HG03108 (cell line): ENCODE data around the gene HOXD11.

Experiments used
- ATAC-seq: cut with Tn5 transposase; IDR thresholded peaks from one replicate; pipeline ENCODE4 v1.9.1; 2021; ENCODE audit warnings: moderate library complexity; ENCODE audit not compliant: unreplicated experiment

HOXD11 gene

DNA sequence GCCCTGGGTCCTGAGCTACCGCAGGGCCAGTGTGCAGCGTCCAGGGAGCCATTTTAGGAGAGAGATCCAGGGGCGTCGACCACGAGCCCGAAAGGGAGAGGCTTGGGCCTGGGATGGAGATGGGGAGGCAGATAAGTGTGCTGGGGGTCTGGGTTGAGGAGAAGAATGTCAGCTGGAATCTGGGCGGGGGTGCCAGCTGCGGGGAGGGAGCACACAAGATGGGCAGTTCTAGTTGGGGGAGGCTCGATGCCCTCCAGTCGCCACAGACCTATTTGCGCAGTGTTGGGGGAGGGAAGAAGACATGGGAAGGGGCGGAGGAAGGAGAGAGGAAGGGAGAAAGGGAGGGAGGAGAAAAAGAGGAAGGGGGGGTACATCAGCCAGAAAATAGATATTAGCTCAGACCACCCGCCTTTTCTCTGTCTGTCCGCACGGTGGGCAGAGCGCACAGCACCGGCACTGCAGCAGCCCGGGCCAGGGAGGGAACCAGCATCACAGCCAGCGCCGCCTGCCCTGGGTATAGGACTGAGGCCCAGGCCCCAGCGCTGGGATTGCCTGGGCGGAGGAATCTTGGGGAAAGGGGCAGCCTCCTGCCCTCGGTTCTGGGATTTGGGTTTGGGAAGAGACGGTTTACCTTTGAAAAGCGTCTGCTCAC, 1.9 kb upstream of the HOXD11 start:
- no peak for ATAC-seq

DNA sequence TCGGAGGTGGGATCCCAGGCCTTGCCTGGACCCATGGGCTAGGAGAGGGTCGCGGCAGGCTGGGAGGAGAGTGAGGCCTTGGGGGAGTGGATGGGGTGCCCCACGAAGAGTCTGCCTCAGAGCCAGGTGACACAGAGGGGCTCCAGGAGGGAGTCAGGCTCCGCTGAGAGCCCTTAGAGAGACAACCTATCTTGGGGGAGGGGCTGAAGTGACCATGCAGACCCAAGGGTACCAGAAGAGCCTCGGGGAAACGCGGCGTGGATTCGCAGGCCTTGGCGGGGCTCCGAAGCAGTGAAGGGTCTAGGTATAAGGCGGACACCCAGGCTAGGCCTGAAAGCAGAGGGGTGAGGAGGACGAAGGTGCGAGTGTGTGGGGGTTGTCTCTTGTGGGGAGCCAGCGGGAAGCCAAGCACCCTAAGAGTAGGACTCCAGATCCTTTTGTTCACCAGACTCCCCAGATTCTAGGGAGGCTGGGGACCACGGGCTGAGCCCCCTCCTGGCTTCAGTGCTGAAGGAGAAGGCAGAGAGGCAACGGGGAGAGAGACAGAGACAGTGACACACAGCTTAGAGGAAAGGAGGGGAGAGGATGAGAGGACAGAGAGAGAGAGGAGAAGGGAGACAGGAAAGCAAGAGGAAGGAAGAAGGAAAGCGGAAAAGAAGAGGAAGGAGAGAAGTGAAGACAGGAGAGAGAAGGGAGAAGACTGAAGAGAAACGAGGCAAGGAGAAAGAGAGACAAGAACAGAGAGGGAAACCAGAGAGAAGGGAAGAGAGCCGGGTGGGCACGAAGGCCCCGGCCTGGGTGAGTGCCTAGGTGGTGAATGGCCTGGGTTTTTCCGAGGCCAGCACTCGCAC, 1.1 kb upstream of the HOXD11 start:
- ATAC-seq = no peak

DNA sequence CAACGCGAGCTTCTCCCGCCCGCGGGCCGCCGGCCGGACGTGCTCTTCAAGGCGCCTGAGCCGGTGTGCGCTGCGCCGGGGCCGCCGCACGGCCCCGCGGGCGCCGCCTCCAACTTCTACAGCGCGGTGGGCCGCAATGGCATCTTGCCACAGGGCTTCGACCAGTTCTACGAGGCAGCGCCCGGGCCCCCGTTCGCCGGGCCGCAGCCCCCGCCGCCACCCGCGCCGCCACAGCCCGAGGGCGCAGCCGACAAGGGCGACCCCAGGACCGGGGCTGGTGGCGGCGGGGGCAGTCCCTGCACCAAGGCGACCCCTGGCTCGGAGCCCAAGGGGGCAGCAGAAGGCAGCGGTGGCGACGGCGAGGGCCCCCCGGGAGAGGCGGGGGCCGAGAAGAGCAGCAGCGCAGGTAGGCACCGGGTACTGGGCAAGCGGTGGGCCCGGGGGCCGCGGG, 676 bp downstream of the HOXD11 start:
- ATAC-seq = no peak

DNA sequence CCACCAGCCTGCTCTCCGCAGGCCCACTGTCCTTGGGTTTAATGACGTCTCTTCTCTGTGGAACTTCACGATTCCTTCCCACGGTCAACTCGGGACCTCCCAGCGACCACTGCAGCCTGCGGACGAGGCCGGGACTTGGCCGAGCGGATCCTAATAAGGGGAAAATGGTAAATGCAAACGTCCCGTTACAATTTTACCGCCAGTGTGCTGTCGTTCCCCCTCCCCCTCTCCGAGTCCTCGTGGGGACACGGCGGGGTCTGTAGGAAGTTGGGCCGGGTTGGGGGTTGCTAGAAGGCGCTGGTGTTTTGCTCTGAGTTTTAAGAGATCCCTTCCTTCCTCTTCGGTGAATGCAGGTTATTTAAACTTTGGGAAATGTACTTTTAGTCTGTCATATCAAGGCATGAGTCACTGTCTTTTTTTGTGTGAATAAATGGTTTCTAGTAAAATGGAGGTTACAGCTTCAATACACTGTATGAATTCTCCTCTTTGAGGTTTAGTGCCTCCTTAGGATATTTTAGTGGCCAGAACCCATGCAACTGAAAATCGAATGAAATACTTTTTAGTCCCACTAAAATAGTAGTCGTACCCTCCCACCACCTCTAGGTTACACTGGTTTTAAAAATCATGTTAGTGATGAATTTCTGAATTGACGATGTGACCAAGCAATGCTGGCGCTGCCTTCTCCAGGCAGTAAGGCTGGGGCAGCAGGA, 2.3 kb downstream of the HOXD11 start:
- ATAC-seq = no peak

DNA sequence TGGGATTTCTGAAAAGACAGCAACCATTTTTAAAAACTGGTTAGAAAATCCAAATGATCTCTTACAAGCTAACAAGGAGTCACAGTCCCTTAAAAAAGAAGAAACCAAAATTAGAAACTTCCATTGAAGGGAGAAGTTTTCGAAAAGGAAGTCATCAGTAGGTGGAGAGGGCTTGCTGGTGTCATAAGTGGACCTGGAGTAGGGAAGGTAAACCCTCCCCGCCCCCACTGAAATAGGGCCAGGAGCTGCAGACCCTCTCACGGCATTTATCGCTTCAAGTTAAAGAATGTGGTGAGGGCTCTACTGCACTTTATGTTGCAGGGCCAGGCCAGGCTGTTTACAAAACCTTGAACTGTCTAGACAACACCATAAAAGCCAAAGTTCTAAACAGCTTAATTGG, 2.9 kb downstream of the HOXD11 start:
- no peak for ATAC-seq

DNA sequence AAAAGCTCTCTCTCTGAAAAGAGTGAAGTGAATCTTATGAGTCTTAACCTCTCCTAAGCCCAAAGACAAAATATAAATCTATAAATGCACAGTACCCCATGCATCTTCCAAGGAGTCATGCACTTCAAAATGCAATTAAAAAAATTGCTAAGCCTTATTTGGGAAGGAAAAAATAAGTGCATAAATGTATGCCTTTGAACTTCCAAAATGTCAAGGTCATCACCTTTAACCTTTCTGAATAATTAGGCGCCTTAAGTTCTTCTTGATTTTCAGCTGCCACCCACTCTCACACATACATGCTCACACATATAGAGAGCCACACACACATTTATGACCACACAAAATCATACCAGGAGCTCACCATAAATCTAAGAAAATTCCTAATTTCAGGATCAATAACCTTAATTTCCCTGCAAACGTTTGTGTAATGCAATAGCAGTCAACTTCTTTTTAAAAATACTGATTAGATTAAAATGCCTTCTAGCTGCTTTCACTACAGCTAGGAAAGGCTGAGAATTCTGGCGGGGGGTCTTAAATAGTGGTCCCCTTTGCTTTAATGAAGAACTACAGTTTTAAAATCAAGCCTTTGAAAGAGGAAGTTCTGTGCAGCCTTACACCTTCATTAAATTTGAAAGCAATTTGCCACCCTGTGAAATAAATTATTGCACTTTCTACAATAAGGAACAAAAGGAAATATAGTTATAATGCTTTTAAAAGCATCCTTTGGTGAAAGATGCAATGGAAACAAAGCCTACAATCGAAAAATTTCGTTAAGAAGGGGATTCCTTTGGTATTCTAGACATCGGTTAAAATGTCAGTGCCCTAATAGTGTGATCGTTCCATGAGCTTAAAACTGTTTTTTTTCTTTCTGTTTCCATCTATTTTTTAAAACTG, 3.6 kb downstream of the HOXD11 start:
- no peak for ATAC-seq

DNA sequence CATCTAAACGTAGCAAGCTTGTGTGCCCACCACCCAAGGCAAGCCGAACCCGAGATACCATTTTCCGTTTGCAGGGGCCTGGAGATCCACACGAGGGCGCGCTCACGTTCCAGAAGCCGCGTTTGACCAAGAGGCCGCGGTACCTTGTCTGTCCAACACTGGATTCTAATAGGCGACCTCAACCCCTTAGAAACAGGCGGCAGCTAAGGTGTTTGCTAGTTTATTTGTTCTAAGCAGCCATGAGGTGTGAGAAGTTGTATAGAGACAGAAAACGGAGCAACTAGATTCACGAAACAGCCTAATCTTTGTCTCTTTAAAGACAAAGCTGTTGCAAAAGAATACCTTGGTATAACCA, 4.2 kb downstream of the HOXD11 start:
- no peak for ATAC-seq

DNA sequence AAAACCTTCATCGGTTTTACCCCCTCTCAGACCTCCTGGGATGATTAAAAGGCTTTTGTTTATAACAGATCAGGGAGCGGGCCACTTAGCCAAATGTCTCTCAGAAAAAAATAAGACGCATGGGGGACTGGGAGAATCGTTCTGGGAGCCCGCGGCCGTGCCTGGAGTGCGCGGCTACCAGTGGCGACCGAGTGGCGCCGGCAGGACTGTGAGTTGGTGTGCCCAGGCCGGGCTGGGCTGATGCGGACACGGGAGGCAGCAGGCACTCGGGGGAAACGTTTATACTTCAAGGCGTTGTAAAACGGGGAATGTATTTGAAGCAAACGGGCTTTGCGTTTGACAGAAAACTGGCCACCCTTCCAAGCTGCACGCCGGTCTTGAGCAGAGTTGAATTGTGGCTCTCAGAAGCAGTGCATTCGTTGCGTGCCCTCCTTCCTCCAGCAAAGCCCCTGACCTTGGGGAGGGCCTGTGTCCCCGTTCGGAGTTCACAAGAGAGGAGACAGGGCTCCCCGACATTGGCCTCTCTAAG, 4.8 kb downstream of the HOXD11 start:
- ATAC-seq = no peak

DNA sequence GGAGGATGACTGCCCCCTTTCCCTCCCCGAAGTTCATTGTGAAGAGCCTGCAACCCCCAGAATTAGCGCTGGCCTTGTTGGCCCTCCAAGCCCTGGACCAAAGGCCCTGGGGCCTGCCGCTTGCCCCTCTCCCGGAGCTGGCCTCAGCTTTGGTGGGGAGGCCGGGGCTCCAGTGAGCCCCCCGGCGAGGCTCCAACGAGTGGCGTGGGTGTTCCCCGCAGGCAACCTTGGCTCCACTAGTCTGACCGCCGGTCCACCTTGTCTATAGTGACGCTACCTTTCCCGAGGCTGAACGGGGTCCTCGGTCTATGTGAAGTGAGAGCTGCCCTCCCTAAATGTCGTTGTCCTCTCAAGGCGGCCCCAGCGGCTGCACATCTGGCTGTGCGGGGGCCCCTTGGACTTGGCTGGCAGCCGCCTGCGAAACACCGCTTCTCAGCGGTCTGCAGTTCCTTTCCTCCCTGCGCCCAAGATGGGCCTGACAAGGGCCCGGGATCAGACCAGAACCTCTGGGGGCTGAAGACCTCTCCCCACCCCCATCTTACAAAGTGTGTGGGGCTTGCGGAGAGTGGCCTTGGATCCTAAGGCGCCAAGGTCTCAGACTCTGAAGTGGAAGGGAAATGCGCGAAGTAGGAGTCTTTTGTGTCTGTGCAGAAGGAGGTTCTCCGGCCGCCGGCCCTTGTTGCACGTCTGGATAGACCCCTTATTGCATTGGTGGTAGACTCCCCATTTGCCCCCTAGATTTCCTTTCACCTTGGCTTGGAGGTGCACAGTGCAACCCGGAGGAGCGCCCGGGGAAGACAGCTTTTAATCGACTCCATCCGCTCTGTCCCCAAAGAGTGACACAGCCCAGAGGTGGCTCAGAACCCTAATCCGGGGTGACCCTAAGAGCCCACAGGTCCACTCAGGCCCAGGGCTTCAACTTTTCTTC, 5.6 kb downstream of the HOXD11 start:
- ATAC-seq = no peak

DNA sequence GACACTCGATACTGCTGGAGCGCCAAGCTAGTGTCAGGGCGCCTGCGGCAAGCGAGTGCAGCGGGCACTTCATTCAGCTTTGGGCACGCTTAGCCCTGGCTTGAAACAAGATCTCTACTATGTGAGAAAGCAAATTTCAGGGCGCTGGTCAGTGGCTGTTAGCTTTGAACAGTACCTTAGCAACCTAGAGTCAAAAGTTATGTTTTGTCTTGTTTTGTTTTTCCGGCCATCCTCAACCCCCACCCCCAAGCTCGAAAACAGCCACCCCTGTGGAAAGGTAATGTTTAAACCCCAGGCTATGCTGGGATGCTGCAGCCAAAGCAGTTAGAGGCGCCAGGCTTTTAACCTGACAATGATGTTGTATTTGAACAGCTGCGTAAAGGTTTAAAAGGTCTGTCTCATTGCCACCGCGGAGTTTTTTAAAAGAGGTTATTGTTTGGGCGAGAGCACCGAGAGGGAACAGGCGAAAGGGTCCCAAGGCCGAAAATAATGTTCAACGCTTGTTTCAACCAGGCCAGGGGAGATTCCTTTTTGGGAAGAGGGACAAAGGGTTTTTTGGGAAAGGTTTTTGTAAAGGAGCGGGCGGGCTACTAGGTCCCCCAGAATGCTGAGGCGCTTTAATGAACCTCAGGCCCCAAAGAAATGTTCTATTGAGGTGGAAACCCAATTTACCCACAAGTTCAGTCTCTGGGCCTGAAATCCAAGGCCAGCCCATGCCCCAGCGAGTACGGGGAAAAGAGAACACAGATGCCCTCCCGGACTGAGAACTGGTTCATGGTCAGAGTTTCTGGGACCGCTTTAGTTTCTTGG, 7.2 kb downstream of the HOXD11 start:
- ATAC-seq = no peak

DNA sequence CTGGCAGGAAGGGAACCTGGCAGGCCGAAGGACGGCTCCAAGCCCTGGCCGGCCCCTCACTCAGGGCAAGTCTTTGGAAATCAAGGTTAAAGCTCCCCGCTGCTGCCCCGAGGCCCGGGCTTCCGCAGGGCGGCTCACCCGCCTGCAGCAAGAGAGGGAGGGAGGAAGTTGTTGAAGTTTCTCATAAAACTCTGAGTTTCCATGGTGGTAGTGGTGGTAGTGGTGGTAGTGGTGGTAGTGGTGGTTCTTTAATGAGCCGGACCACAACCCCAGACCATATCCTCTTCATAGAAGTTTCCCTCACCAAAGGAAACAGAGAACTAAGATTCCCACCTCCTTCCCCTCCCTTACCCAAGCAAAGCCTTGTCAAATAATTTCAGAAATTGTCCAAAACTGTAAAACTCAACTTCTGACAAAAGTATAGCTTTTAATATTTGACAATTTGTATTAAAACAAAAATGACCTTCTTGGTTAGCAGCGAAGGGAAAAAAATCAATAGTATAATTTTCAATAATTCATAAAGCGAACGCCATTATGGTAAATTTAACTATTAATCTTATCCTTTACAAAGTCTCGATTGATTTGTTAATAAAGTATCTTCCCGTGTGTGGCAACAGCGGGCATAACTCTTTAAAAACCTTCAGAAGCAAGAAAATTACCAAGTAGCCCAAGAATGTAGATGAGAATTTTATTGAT, 8.0 kb downstream of the HOXD11 start:
- ATAC-seq = no peak

DNA sequence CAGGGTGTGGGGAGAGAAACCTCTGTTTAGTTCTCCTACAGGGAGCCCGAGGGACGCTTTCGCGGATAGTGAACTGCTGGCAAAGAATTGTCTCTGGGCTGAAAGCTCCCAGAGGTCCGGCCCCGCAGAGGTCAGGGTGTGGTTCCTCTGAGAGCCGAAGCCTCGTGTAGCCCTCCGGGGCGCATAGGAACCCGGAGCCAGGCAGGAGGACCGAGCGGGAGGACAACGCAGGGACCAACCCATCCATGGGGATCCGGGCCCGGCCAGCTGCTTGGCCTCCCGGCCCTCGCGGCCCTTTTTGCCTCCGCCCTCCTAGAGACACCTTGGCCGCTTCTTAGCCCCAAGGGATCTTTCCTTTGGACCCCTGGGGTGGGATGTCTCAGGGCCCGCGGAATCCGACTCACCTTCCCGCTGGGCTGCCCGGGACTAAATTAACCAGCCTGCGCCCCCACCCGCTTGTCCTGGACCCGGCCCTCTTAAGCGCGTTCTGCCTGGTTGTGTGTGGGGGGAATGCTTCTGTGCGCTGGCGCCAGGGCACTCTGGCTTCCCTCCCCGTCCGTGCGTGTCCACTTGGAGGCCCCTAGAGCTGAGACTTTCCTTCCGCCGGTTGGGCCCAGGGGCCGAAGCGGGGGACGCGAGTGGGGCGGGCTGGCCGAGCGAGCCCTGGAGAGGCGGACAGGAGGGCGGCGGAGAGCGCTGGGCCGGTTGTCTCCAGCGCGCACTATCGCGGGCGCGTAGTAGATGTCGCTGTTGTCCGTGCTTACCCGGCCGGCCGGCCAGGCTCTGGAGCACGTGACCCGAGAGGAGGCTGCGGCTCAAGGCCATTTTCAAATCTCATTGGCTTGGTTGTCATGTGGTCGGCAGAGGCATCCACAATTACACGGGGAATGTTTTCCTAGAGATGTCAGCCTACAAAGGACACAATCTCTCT, 9.1 kb downstream of the HOXD11 start, which contains the start of gene HOXD10:
TSS of gene HOXD10 (plus strand) at position 896 of the 931 bp plus-strand sequence. CDS start 56 bp downstream, outside the sequence.
- no peak for ATAC-seq

DNA sequence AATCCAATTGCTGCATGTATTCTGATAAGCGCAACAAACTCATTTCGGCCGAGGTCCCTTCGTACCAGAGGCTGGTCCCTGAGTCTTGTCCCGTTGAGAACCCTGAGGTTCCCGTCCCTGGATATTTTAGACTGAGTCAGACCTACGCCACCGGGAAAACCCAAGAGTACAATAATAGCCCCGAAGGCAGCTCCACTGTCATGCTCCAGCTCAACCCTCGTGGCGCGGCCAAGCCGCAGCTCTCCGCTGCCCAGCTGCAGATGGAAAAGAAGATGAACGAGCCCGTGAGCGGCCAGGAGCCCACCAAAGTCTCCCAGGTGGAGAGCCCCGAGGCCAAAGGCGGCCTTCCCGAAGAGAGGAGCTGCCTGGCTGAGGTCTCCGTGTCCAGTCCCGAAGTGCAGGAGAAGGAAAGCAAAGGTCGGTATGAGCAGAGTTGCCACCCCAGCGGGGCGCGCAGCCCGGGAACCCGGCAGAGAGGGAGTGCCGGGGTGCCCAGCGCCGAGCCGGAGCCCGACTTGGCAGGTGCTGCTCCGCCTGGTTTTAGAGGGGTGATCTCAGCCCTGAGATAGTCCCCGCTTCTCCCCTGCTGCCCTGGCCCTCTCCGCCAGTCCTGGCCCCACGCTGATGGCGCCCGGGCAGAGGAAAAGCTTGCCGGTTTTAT, 10.2 kb downstream of the HOXD11 start:
- ATAC-seq = no peak

DNA sequence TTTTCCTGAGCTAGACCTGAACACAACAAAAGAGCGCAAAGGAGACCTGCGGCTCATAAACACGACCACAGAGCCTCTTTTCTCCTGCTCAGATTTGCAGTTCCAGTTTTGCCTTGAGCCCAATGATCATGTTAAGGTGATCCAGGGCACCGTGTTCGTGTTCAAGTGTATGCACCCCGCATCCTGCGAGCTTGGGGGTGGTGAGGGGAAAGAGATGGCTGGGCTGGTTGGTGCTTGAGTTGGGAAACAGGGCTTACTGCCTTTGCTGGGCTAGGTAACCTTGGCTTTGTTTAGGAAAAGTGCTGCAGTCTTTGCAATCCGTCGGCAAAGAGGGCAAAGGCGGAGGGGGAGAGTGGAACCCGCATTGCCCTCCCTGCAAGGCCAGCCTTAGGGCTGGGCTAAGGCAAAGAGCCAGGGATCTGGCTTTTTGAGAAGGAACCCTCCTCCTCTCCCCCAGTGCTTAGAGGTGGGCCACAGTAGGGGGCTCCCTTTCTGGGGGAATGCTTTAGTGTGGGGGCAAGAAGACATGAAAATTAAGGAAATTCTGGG, 10.8 kb downstream of the HOXD11 start:
- ATAC-seq = no peak

DNA sequence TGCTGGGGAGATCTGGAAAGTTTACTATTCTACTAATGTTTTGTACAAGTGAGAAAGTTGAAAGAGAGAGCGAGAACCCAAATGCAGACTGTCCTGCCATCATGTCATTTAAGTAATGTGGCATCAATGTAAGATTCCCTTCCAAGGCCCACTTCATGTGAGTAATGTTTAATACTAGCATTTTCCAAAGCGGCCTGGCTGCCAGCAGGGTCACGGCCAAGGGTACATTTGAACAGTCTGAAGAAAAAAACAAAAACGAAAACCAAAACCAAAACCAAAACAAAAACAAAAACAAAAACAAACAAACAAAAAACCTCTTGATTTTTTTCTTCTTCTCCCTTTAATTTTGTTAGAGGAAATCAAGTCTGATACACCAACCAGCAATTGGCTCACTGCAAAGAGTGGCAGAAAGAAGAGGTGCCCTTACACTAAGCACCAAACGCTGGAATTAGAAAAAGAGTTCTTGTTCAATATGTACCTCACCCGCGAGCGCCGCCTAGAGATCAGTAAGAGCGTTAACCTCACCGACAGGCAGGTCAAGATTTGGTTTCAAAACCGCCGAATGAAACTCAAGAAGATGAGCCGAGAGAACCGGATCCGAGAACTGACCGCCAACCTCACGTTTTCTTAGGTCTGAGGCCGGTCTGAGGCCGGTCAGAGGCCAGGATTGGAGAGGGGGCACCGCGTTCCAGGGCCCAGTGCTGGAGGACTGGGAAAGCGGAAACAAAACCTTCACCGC, 11.7 kb downstream of the HOXD11 start:
- no peak for ATAC-seq
